Pulmonary artery endothelial cell (primary cell): ENCODE measurements around the gene UQCC3. TPM values are rescaled to one million over a fixed set of nuclear protein-coding genes. Genes with fewer than 3 reads are reported as not detected.
A peak's percentile ranks its signal among the peaks of the same experiment; 100 is the strongest.
"Not testable (repeated sequence)": the region's sequence is repeated elsewhere in the genome, so short reads cannot be mapped to it uniquely, and the experiment has no call there.

ENCODE experiments used
- DNase-seq: peaks from one replicate; pipeline ENCODE4 v3.0.0-alpha.2; 2011; ENCODE audit warnings: low read depth, low spot score
- total RNA-seq: library from RNA; depleted of rRNA; stranded (reverse); fragments of >200 nt; gene quantifications from 2 replicates; pipeline ENCODE4 v1.2.3, GENCODE V29; 2014

Gene UQCC3
- total RNA-seq, 1 donor from 2014 or later: 13.0 TPM

- DNase-seq: peak; percentile 30
Observed at GRCh38 chr11:62665599-62666258, 5.7 kb upstream of the UQCC3 start.

- DNase-seq: no peak
Observed at GRCh38 chr11:62666259-62666926, 5.1 kb upstream of the UQCC3 start.

- DNase-seq: no peak
Observed at GRCh38 chr11:62667460-62667859, 4.0 kb upstream of the UQCC3 start.

- DNase-seq: no peak
Observed at GRCh38 chr11:62669420-62670161, 1.9 kb upstream of the UQCC3 start.

GRCh38 chr11:62671236-62671607, 251 bp upstream of the UQCC3 start:
- no peak for DNase-seq

GRCh38 chr11:62673196-62673525, 1.7 kb downstream of the UQCC3 start:
- no peak for DNase-seq

GRCh38 chr11:62675415-62675814, 3.9 kb downstream of the UQCC3 start:
- DNase-seq: not testable (repeated sequence)

GRCh38 chr11:62676698-62677097, 5.2 kb downstream of the UQCC3 start:
- no peak for DNase-seq

- DNase-seq: no peak
Observed at GRCh38 chr11:62677156-62677555, 5.7 kb downstream of the UQCC3 start.

- no peak for DNase-seq
Observed at GRCh38 chr11:62677714-62678113, 6.2 kb downstream of the UQCC3 start.

- no peak for DNase-seq
Observed at GRCh38 chr11:62678433-62678769, 6.9 kb downstream of the UQCC3 start.

- peak; percentile 55 for DNase-seq
Observed at GRCh38 chr11:62678770-62679696, 7.6 kb downstream of the UQCC3 start, which contains the start of gene UBXN1. Gene UBXN1, minus strand, starts transcription at chr11:62679073. Its CDS starts 150 bp downstream, at chr11:62678923.

- peak; percentile 49 for DNase-seq
Observed at GRCh38 chr11:62680825-62681240, 9.4 kb downstream of the UQCC3 start.

GRCh38 chr11:62682518-62682917, 11.0 kb downstream of the UQCC3 start:
- no peak for DNase-seq

GRCh38 chr11:62687508-62688396, 16.3 kb downstream of the UQCC3 start:
- no peak for DNase-seq

GRCh38 chr11:62688491-62688890, 17.0 kb downstream of the UQCC3 start:
- no peak for DNase-seq

GRCh38 chr11:62689421-62690183, 18.1 kb downstream of the UQCC3 start, which contains the start of gene LRRN4CL:
Gene LRRN4CL, minus strand, starts transcription at chr11:62689530. Its CDS starts 1,022 bp downstream, at chr11:62688508.
- DNase-seq: no peak

- not testable (repeated sequence) for DNase-seq
Observed at GRCh38 chr11:62693624-62694023, 22.2 kb downstream of the UQCC3 start.

- DNase-seq: peak; percentile 59
Observed at GRCh38 chr11:62694455-62695167, 23.1 kb downstream of the UQCC3 start.
